Fibroblast of mammary gland (primary cell): ENCODE measurements around the gene FEZF2.

Experiments
- DNase-seq: peaks from one replicate; pipeline ENCODE4 v3.0.0-alpha.2; 2010; ENCODE audit warnings: low read depth
- H3K4me3 ChIP-seq: 2 replicates; pipeline ENCODE4 v1.5.1; 2011; ENCODE audit warnings: low read depth, mild to moderate bottlenecking, low read length, moderate library complexity; ENCODE audit not compliant: control insufficient read depth
- TF ChIP-seq, protein P1 (sequence below): conservative IDR thresholded peaks from 2 replicates; pipeline ENCODE4 v1.5.1; 2011; ENCODE audit warnings: low read depth, low read length, inconsistent platforms; ENCODE audit not compliant: control insufficient read depth, insufficient read depth

FEZF2 gene

DNA sequence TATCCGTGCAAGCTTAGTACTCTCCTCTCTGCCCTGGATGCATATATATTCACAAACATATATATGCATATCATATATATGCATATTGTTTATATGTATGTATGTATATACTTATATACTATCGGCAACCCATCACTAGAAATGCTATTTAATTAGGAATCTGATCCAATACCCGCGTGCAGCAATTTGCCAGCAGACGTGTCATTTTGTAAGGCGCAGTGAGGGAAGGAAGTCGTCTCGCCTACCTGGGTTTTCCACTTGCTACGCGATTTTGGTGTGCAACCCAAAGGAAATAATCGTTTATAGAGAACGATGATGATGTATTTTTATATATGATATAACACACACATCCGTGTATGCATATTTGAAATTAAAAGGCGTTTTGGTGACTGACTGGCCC lies 5.6 kb upstream of the FEZF2 start:
- no peak for DNase-seq
- H3K4me3 ChIP-seq = no peak overlapping the region
- TF ChIP-seq, protein P1, sequence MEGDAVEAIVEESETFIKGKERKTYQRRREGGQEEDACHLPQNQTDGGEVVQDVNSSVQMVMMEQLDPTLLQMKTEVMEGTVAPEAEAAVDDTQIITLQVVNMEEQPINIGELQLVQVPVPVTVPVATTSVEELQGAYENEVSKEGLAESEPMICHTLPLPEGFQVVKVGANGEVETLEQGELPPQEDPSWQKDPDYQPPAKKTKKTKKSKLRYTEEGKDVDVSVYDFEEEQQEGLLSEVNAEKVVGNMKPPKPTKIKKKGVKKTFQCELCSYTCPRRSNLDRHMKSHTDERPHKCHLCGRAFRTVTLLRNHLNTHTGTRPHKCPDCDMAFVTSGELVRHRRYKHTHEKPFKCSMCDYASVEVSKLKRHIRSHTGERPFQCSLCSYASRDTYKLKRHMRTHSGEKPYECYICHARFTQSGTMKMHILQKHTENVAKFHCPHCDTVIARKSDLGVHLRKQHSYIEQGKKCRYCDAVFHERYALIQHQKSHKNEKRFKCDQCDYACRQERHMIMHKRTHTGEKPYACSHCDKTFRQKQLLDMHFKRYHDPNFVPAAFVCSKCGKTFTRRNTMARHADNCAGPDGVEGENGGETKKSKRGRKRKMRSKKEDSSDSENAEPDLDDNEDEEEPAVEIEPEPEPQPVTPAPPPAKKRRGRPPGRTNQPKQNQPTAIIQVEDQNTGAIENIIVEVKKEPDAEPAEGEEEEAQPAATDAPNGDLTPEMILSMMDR = no peak

DNA sequence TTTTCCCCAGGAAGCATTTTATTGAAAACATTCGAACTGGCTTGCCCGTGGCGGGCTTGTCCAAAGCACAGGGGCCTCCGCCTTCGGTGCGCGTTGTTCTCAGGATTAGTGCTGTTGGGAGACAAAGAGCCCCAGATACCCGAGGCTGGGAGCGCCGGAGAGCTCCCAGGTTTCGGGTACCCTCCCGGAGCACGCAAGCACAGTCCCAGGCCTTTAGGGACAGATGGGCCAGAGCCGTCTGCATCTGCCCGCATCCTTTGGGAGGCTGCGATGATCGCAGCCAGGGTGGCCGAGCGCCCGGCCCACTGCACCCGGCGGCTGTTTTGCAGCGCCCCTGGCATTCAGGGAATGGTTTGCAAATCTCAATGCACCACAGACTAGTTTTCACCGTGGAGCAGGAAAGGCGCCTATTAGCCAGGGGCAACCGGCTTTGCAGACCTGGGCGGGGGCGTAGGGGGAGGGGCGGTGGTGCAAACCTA lies 5.0 kb upstream of the FEZF2 start:
- no peak for DNase-seq
- TF ChIP-seq, protein P1 = no peak
- no peak overlapping the region for H3K4me3 ChIP-seq

DNA sequence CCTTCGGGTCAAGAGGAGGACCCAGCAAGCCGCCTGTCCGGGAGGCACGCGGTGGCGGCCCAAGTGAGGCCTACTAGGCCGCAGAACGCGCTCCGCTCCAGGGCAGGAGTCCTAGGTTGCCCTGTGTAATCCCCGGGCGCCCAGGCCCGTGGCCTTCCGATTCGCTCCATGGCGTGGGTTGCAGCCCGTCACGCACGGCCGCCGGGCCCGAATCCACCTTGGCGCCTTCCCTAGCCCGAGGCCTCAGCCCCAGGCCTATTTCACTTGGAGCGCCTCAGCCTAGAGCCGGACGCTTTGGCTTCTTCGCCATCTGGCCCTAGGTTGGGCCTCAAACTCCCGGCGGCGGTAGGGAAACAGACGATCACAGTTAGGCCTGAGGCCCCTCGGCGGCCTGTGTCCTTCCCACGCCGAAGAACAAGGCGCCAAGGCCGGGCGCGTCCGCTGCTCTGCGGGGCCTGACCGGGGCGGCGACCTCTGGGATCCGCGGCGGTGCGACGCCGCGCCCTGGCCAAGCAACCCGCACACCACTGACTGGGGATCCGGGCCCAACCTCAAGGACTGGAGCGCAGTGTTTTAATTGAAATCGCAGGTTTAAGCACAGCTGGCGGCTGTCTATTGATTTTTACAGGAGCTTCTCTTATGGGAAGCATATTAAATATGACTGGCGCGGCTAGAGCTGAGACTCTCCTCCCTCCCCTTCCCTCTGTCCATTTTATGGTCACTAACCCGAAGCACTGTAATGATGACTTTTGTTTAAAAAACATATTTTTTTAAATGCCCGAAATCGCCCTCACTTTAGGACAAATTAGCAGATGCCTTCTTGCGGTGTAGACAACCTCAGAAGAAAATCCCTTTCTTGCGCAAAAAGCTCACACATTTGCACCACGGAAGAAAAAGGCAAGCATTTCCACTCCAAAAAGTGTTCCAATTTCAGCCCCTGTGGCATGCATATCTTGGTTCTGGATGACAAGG lies 3.8 kb upstream of the FEZF2 start:
- TF ChIP-seq, protein P1 = no peak
- no peak overlapping the region for H3K4me3 ChIP-seq
- no peak for DNase-seq

DNA sequence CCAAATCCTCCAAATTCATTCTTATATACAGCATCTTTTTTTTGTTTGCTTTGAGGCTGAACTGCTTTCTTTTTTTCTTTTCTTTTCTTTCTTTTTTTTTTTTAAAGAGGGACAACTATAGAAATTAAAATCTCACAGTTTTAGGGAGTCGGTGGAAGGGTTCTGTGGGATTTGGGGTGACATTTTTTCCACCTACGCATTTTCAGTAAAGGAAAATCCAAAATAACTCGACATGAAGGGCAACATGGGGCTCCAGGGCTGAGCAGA lies 3.0 kb upstream of the FEZF2 start:
- no peak for DNase-seq
- no peak overlapping the region for H3K4me3 ChIP-seq
- TF ChIP-seq, protein P1 = no peak

DNA sequence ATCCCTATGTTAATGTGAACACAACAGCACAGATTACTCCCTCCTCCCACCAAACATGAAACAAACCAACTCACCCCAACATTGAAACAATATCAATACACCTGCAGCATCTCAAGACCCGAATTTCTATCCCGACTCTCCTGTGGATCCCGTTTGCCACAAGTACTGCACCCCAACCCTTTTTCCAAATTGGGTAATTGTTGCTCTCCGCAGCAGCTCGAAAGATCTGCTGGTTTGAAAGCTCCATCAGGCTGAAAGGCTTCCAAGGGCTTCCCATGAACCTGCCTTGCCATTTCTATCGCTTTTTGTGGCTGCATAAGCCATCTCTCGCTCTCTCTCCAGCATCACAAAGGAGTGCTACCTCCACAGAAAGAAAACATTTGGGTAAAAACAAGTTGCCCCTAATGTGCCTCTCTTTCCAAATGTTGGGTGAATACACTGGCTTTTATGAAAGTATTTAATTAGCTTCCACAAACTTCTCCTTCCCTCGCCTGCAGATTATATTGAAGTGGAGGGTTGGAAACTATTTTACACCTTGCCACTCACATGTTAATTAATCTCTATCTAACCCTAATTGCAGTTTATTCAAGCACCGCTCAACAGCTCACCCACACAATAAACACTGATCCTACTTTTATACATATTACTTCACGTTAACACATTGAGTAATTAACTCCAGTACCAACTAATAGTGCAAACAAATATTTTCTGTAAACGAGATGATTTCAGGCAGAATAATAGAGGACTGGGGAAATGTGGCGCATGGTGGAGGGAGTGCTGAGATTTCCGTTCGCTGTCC lies 2.5 kb upstream of the FEZF2 start:
- no peak for DNase-seq
- TF ChIP-seq, protein P1 = no peak
- H3K4me3 ChIP-seq = no peak overlapping the region

DNA sequence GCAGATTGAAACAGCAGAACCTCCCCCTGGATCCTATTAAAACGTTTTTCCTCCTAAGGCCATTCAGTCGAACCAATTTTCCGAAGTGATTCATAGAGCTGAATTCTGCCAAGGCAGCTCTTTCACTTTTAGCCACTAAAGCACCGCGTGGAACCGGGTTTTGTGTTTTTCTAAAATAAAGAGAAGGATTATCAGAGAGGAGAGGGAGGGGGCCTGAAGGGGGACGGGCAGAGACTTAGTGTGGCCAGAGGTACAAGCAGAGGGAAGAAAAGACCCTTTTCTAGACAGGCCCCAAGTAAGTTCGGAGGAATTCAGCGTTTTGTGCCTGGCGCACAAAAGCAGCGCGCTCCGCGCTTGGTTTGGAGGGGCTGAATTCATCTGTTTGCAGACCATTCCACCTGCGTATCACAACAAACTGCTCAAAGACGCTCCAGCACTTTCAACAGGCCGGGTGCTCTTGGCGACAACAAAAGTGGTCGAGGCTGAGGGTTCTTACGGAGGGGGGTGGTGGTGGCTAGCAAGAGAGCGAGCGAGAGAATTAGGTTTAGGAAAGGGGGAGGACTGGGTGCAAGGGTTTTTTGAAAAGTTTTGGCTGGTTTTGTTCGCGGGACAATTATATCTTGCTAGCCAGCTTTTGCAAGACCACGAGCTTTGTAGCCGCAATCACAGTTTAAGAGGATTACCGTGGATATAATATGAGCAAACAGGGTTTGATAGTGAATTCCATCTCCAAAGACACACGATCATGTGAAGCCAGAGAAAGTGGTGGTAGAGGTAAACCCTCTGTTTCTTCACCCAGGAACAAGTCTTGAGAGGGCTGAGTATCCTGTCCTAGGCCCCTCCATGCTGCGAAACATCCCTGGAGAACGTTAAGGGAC lies 1.2 kb upstream of the FEZF2 start:
- H3K4me3 ChIP-seq = peak overlapping the region; percentile 19
- peak; percentile 32 for DNase-seq
- TF ChIP-seq, protein P1 = no peak
